ENCODE measurements around the gene RBM28.
"Not testable (repeated sequence)": the region's sequence is repeated elsewhere in the genome, so short reads cannot be mapped to it uniquely, and the experiment has no call there.

RBM28 gene

DNA sequence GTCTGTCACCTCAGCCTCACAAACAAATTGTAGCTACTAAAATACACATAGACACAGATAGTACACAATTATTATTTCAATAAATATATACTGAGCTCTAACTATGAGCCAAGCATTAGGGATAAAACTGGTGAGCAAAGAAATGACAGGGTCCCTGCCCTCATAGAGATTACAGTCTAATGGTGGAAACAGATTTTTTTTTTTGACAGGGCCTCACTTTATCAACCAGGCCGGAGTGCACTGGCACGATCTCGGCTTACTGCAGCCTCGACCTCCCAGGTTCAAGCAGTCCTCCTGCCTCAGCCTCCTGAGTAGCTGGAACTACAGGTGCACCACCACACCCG, 695 bp upstream of the RBM28 start:
- no peak for DNase-seq

DNA sequence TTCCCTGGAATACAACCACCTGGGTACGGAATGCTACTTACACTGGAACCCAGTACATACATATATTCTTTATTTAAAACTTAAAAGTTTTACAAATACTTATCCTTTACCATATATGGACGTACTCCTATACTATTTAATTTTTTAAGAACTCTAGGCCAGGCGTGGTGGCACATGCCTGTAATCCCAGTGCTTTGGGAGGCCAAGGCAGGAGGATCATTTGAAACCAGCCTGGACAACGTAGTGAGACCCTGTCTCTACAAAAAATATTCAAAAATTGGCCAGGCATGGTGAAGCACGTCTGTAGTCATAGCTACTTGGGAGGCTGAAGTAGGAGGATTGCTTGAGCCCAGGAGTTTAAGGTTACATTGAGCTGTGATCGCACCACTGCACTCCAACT, 2.0 kb downstream of the RBM28 start:
- no peak for DNase-seq

DNA sequence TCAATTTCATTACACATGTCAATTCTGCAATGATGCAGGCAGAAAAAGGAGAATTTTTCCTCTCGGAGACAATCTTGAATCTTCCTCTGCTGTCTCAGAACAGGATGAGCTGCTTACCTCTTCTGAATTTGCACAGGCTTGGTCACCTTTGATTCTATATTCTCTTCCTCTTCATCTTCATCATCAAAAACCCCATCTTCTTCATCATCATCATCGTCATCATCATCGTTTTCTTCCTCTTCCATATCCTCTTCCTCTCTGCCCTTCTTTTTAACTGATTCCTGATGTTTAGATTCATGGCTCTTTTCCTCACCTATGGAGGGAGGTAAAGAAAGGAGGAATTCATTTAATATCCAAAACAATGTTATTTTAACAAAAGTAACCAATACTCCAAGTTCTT, 8.0 kb downstream of the RBM28 start:
- DNase-seq = no peak

GRCh38 chr7:128324368-128324680, 19.4 kb downstream of the RBM28 start:
- no peak for DNase-seq

GRCh38 chr7:128323459-128324367, 20.0 kb downstream of the RBM28 start:
- no peak for DNase-seq

- DNase-seq = no peak
Measured at GRCh38 chr7:128323040-128323439, 20.7 kb downstream of the RBM28 start.

GRCh38 chr7:128322040-128322643, 21.6 kb downstream of the RBM28 start:
- peak in 2 of 5 experiments; percentile 10 to 74 for DNase-seq

- DNase-seq = peak in 1 of 5 experiments; percentile 53
Measured at GRCh38 chr7:128321044-128321422, 22.7 kb downstream of the RBM28 start.

- no peak for DNase-seq
Measured at GRCh38 chr7:128318691-128319090, 25.0 kb downstream of the RBM28 start.

GRCh38 chr7:128311013-128311412, 32.7 kb downstream of the RBM28 start:
- DNase-seq = no peak

- no peak for DNase-seq
Measured at GRCh38 chr7:128310499-128310898, 33.2 kb downstream of the RBM28 start.

GRCh38 chr7:128309976-128310375, 33.7 kb downstream of the RBM28 start:
- no peak for DNase-seq

- DNase-seq = no peak
Measured at GRCh38 chr7:128309124-128309523, 34.6 kb downstream of the RBM28 start.

- no peak for DNase-seq
Measured at GRCh38 chr7:128307061-128307460, 36.6 kb downstream of the RBM28 start.

DNA sequence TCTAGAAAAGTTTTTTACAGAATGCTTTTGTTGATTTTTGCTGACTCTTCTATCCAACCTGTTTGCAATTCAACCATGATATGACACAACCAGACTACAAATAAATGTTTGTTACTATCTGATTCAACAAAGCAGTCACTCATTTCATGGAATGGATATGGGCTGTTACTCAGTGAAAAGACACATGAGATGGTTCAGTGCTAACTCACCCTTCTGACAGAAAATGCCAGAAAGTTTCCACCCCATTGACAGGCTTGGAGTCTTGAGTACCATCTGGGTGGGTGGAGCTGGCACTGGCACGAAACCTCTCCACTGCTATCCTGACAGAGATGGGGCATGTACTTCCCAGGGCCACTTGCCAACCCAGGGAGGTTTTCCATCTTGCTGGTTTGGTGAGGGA, 39.5 kb downstream of the RBM28 start:
- DNase-seq = no peak

GRCh38 chr7:128303643-128304042, 40.1 kb downstream of the RBM28 start:
- DNase-seq = no peak

GRCh38 chr7:128303133-128303532, 40.6 kb downstream of the RBM28 start:
- no peak for DNase-seq

DNA sequence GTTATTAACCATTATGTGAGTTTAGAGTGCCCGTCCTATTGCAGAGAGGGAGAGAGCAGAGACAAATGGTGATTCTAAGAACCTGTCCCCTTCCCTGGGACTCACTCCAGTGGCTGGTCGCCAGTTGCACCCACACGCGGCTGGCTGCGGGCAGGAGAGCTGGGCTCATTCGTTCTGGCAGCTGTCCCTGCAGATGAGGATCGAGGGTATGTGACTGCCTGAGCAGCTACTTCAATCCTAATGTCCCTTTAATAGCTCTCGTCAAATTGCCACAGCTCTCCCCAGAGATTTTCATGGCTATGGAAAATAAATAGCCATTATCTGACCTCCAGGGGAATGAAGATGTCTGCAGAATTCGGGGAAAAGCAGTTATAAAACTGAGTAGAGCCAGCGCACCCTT, 41.6 kb downstream of the RBM28 start:
- DNase-seq = no peak

GRCh38 chr7:128299109-128299607, 44.5 kb downstream of the RBM28 start:
- DNase-seq = no peak

- not testable (repeated sequence) for DNase-seq
Measured at GRCh38 chr7:128298004-128298403, 45.7 kb downstream of the RBM28 start.

GRCh38 chr7:128287556-128287955, 56.2 kb downstream of the RBM28 start:
- no peak for DNase-seq

- no peak for DNase-seq
Measured at GRCh38 chr7:128284102-128284501, 59.6 kb downstream of the RBM28 start.

GRCh38 chr7:128281605-128282380, 61.9 kb downstream of the RBM28 start:
- DNase-seq = no peak

- not testable (repeated sequence) for DNase-seq
Measured at GRCh38 chr7:128280451-128280850, 63.3 kb downstream of the RBM28 start.
